ENCODE data around the gene CFAP99. TPM values are rescaled to one million over a fixed set of nuclear protein-coding genes. Genes with fewer than 3 reads are reported as not detected.

The CFAP99 gene
- polyA plus RNA-seq, 3 donors: 0.15 to 0.27 TPM; not detected in 1

- DNase-seq: no peak
- intact Hi-C loops (cut with micrococcal nuclease): no loop called here
- H3K27me3 Mint-ChIP-seq (ENCODE audit: low read depth in 3 of 3): peaks cover 3 to 6% (median 3%) of the 10 kb centered on the region in 3 donors
- Histone ChIP-seq H3K27ac (ENCODE audit: low read depth in 1 of 2, low read length in 2 of 2) (no peak overlapping the region), H3K4me3 (replicated peaks in 1 of 3; ENCODE audit: low read depth in 2 of 3, low read length in 3 of 3) (no peak overlapping the region), H3K27me3 (ENCODE audit: control insufficient read depth in 2 of 2, insufficient read depth in 2 of 2, low read length in 2 of 2) (no peaks in the 10 kb centered on the region), H2AFZ (ENCODE audit: insufficient read depth, low read depth, low read length, poor library complexity, severe bottlenecking) (no peak overlapping the region), H3K9ac (ENCODE audit: insufficient read depth, low read length, poor library complexity, severe bottlenecking) (no peak overlapping the region), H3K4me2 (replicated peaks; ENCODE audit: extremely low read depth, low read length, poor library complexity, severe bottlenecking) (no peak overlapping the region), H3K79me2 (ENCODE audit: insufficient read depth, low read length) (no peaks in the 10 kb centered on the region), H3K4me1 (ENCODE audit: control insufficient read depth in 1 of 2, insufficient read depth in 2 of 2, low read length in 2 of 2) (no peaks in the 10 kb centered on the region), H4K20me1 (ENCODE audit: insufficient read depth, low read length) (no peaks in the 10 kb centered on the region), H3K36me3 (replicated peaks in 1 of 2; ENCODE audit: control insufficient read depth in 1 of 2, insufficient read depth in 2 of 2, low read length in 2 of 2) (no peaks in the 10 kb centered on the region), H3K9me3 (replicated peaks in 1 of 2; ENCODE audit: control insufficient read depth in 1 of 2, insufficient read depth in 1 of 2, low read length in 2 of 2) (peaks cover 0 to 6% of the 10 kb centered on the region in 2 donors)
- no peak for TF ChIP-seq CTCF (IDR thresholded peaks at IDR 0.05)
- no peak overlapping the region for H3K27ac Mint-ChIP-seq
- 77% methylated on average over 5 of the region's 14 CpGs for WGBS (ENCODE audit: insufficient coverage)
- peaks cover 3 to 25% (median 12%) of the 10 kb centered on the region in 7 donors for H3K9me3 Mint-ChIP-seq
- H3K4me1 Mint-ChIP-seq: no peaks in the 10 kb centered on the region
- H3K36me3 Mint-ChIP-seq: peaks cover 0 to 5% of the 10 kb centered on the region in 2 donors
- no peak overlapping the region for H3K4me3 Mint-ChIP-seq
Observed at GRCh38 chr4:2377241-2377640, 41.5 kb upstream of the CFAP99 start.

DNA sequence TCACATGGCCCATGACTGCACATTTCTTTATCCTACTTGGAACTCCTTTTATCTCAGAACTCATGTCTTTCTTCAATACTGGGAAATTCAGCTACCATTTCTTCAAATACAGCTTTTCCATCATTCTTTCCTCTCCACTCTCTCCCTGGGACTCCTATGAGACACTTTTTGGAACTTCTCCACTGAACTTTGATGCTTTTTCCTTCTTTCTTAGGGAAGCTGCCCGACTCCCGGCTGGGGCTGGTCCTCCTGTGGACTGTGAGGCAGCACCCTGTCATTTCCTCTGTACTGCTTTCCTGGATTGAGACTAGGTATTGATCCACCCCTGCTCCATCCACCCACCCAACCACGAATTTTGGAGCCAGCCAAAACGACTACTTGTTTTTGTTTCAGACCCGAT, 40.4 kb upstream of the CFAP99 start:
- H3K9me3 ChIP-seq (replicated peaks in 1 of 2; ENCODE audit: control insufficient read depth in 1 of 2, insufficient read depth in 1 of 2, low read length in 2 of 2): peaks cover 0 to 6% of the 10 kb centered on the region in 2 donors
- H3K27me3 ChIP-seq (ENCODE audit: control insufficient read depth in 2 of 2, insufficient read depth in 2 of 2, low read length in 2 of 2): no peaks in the 10 kb centered on the region
- H3K9ac ChIP-seq (ENCODE audit: insufficient read depth, low read length, poor library complexity, severe bottlenecking): no peak overlapping the region
- H3K4me1 Mint-ChIP-seq: peaks cover 10% of the 10 kb centered on the region
- H3K27me3 Mint-ChIP-seq (ENCODE audit: low read depth in 3 of 3): peaks cover 3 to 6% (median 3%) of the 10 kb centered on the region in 3 donors
- H3K4me2 ChIP-seq (replicated peaks; ENCODE audit: extremely low read depth, low read length, poor library complexity, severe bottlenecking): no peak overlapping the region
- H3K4me1 ChIP-seq (ENCODE audit: control insufficient read depth in 1 of 2, insufficient read depth in 2 of 2, low read length in 2 of 2): no peaks in the 10 kb centered on the region
- no peak overlapping the region for H3K27ac ChIP-seq (ENCODE audit: low read depth in 1 of 2, low read length in 2 of 2)
- H3K4me3 Mint-ChIP-seq: no peak overlapping the region
- intact Hi-C loops (cut with micrococcal nuclease): no loop called here
- H3K79me2 ChIP-seq (ENCODE audit: insufficient read depth, low read length): no peaks in the 10 kb centered on the region
- no peak overlapping the region for H3K4me3 ChIP-seq (replicated peaks in 1 of 3; ENCODE audit: low read depth in 2 of 3, low read length in 3 of 3)
- peaks cover 3 to 28% (median 17%) of the 10 kb centered on the region in 7 donors for H3K9me3 Mint-ChIP-seq
- peaks cover 2 to 5% of the 10 kb centered on the region in 2 donors for H3K36me3 Mint-ChIP-seq
- WGBS (ENCODE audit: insufficient coverage): 92% methylated on average over 5 of the region's 5 CpGs
- no peak for TF ChIP-seq CTCF (IDR thresholded peaks at IDR 0.05)
- no peaks in the 10 kb centered on the region for H3K36me3 ChIP-seq (replicated peaks in 1 of 2; ENCODE audit: control insufficient read depth in 1 of 2, insufficient read depth in 2 of 2, low read length in 2 of 2)
- no peak for DNase-seq
- H2AFZ ChIP-seq (ENCODE audit: insufficient read depth, low read depth, low read length, poor library complexity, severe bottlenecking): no peak overlapping the region
- peak overlapping the region in 1 of 7 donors; percentile 1 for H3K27ac Mint-ChIP-seq
- H4K20me1 ChIP-seq (ENCODE audit: insufficient read depth, low read length): no peaks in the 10 kb centered on the region
